ENCODE measurements around the gene KIF1B.

Gene KIF1B, protein sequence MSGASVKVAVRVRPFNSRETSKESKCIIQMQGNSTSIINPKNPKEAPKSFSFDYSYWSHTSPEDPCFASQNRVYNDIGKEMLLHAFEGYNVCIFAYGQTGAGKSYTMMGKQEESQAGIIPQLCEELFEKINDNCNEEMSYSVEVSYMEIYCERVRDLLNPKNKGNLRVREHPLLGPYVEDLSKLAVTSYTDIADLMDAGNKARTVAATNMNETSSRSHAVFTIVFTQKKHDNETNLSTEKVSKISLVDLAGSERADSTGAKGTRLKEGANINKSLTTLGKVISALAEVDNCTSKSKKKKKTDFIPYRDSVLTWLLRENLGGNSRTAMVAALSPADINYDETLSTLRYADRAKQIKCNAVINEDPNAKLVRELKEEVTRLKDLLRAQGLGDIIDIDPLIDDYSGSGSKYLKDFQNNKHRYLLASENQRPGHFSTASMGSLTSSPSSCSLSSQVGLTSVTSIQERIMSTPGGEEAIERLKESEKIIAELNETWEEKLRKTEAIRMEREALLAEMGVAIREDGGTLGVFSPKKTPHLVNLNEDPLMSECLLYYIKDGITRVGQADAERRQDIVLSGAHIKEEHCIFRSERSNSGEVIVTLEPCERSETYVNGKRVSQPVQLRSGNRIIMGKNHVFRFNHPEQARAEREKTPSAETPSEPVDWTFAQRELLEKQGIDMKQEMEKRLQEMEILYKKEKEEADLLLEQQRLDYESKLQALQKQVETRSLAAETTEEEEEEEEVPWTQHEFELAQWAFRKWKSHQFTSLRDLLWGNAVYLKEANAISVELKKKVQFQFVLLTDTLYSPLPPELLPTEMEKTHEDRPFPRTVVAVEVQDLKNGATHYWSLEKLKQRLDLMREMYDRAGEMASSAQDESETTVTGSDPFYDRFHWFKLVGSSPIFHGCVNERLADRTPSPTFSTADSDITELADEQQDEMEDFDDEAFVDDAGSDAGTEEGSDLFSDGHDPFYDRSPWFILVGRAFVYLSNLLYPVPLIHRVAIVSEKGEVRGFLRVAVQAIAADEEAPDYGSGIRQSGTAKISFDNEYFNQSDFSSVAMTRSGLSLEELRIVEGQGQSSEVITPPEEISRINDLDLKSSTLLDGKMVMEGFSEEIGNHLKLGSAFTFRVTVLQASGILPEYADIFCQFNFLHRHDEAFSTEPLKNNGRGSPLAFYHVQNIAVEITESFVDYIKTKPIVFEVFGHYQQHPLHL (N-terminal part only)

DNA sequence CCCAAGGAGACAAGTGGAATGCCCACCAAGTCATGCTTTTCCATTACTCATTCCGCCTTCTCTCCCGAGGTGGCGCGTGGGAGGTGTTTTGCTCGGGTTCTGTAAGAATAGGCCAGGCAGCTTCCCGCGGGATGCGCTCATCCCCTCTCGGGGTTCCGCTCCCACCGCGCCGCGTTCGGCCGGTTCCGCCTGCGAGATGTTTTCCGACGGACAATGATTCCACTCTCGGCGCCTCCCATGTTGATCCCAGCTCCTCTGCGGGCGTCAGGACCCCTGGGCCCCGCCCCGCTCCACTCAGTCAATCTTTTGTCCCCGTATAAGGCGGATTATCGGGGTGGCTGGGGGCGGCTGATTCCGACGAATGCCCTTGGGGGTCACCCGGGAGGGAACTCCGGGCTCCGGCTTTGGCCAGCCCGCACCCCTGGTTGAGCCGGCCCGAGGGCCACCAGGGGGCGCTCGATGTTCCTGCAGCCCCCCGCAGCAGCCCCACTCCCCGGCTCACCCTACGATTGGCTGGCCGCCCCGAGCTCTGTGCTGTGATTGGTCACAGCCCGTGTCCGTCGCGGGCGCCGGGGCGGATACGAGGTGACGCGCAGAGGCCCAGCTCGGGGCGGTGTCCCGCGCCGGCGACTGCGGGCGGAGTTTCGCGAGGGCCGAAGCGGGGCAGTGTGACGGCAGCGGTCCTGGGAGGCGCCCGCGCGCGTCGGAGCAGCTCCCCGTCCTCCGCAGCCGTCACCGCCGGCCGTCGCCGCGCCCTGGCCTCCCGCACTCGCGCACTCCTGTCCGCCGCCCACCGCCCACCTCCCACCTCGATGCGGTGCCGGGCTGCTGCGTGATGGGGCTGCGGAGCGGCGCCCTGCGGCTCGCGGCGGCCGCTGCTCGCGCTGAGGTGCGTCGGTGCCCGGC is at the start of gene KIF1B:
Gene KIF1B, plus strand, starts transcription at position 666 of the 906 bp plus-strand sequence. CDS start 21,759 bp downstream, outside the sequence.
- peak; percentile 97 for DNase-seq (ENCODE audit: low spot score)

DNA sequence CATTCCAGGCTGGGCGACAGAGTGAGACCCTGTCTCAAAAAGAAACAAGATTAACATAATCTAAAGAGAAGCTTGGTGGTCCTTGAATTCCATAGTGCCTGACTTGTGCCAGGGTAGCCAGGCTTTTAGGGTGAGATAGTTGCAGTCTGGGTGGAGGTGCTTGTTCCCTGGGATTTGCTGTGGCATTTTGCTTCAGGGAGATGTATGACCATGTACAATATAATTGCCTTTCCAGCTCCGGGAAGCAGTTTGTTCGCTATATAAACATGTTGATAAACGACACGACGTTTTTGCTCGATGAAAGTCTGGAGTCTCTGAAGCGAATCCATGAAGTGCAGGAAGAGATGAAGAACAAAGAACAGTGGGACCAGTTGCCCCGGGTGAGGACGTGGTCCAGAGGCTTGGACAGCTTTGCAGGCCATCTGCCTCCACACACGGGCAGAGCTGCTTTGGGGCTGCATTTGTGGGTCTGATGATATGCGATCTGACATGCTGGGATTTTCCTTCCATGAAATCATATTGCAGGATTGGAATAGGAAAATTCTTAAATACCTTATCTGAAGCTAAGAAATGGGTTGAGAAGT is 49.4 kb upstream of the KIF1B start:
- DNase-seq (ENCODE audit: low spot score) = peak; percentile 81

DNA sequence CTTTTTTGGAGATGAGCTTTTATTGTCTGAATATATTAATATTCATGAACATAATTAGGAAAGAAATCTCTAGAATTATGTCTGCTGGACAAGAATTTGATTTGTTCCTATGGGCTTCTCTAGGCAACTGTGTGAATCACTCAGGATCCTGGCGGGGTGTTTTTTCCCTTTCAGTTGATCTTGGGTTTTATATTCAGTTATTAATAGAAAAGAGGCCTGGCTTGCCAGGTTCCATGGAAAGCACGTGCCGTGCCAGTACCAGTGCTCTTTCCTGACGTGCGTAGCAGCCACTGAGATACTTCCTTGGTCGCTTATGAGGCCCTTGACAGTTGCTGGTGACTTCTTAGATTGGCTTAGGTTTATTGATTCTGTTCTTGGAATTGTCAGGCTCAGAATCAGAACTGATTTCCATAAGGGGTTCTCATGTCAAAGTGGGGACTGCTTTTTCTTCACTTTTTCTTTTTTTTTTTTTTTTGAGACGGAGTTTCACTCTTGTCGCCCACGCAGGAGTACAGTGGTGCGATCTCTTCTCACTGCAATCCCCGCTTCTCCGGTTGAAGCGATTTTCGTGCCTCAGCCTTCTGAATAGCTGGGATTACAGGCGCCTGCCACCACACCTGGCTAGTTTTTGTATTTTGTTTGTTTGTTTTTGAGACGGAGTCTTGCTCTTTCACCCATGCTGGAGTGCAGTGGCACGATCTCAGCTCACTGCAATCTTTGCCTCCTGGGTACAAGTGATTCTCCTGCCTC is 48.7 kb upstream of the KIF1B start:
- peak; percentile 39 for DNase-seq (ENCODE audit: low spot score)

DNA sequence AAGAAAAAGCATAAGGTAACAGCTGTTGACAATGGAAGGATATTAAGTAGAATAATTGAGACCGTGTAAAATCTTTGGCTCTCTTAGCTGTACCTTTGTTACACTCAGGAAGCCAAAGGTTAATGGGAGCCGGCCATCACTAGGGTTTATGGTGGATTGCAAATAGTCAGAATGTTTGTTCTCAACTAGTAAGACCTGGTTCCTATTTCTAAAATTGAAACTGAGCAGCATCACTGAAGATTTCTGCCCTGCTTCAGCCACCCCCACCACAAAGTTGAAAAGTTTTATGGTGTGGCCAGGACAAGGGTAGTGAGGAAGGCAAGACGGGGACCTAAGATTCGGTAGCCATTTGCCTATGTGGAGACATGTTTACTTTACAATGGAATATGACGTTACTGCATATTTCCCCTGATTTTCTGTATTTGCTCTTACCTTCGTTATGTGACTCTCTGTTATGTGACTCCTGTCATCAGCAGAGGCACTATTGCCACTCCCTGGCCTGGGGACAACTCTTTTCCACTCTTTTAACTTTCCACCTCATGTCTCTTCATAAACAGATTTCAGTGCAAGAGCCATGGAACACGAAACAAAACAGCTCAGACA is 41.4 kb upstream of the KIF1B start:
- DNase-seq (ENCODE audit: low spot score) = no peak

DNA sequence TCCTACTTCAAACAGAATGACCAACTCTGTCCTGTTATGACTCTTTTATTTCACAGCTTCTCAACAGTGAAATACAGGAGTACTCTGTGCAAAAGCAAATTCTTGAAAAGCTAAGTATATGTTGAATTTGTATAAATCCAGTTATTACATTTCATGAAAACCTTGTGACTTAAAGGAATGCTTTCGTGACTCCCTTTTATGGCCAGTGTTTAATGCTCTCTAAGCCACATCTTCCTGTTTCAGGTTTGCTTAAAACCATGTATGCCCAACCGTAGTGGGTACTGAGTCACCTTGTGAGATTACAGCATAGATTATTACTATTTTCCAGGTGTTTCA is 40.2 kb upstream of the KIF1B start:
- DNase-seq (ENCODE audit: low spot score) = no peak

DNA sequence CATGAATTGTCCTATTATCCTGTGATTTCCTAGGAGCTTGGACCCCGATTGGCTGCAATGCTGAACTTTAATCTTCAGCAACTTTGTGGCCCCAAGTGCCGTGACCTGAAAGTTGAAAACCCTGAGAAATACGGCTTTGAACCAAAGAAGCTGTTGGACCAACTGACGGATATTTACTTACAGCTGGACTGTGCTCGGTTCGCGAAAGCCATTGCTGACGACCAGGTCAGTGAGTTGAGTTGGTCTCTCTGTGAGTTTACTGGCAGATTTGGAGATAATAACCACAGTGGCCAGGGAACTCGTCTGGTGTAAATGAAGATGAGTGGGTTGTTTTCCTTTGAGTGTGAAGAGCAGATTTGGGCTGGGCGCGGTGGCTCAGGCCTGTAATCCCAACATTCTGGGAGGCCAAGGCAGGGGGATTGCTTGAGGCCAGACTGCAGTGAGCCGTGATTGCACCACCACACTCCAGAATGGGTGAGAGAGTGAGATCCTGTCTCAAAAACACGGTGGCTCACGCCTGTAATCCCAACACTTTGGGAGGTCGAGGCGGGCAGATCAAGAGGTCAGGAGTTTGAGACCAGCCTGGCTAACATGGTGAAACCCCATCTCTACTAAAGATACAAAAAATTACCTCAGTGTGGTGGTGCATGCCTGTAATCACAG is 39.1 kb upstream of the KIF1B start:
- DNase-seq (ENCODE audit: low spot score) = no peak

DNA sequence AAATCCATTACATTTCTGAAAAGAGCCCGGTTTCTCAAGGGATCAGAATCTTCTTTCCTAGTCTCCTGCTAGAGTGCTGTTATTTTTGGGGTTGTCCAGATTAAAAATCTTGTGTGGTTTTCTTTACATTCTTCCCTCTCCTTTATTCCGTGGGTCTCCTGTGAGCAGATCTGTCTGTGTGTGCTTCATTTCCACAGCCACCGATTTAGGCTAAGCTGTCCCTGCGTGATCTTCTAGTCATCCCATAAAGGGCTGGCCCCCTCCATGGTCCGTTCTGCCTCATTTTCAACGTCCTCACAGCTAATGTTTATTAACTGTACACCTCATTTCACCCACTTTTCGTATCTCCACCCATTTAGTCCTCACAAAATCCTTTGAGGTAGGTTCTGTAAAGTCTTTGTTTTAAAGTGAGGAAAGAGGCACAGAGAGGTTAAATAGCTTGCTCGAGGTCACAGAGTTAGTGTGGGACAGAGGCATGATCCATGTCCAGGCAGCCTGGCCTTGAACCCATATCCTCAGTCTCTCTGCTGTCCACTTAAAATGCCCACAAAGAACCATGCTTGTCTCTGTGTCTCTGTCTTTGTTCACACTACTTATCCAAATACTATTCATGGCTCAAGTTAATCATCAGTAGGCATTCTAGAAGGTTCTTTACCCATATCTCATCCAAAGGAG is 38.2 kb upstream of the KIF1B start:
- DNase-seq (ENCODE audit: low spot score) = no peak

DNA sequence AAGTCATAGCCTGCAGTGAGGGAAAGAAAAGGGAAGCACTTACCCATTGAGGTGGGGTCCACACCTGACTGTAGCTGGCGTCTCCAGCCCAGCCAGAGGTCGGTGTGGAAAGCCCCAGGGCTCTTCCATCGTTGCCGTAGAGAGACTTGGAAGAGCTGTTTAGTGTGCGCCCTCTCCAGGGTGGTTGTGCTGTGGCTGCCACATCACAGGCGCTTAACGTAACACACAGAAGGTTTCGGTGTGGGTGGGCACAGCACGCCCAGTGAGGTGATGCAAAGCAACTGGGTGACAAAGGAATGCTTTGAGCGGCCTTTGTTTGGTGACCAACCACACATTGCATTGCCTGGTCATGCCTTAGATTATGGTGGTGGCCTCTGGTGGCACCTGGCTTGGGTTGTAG is 36.8 kb upstream of the KIF1B start:
- DNase-seq (ENCODE audit: low spot score) = no peak

DNA sequence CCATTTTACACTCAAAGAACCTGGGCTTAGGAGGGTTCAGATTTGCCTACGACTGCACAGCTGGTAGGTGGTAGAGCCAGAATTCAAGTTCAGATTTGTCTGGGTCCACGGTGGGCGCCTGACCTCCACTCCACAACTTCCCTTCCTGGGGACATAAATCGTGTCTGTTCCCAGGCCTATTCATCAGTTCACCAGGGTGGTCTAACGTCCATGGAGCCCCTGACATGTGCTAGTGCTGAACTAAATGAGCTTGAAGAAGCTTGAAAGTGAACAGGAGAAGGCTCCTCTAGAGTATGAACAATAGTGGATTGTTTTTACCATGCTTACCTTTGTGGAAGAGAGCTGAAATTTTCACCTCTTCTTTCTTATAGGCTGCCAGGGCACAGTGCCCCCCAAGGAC is 32.5 kb upstream of the KIF1B start:
- no peak for DNase-seq (ENCODE audit: low spot score)

DNA sequence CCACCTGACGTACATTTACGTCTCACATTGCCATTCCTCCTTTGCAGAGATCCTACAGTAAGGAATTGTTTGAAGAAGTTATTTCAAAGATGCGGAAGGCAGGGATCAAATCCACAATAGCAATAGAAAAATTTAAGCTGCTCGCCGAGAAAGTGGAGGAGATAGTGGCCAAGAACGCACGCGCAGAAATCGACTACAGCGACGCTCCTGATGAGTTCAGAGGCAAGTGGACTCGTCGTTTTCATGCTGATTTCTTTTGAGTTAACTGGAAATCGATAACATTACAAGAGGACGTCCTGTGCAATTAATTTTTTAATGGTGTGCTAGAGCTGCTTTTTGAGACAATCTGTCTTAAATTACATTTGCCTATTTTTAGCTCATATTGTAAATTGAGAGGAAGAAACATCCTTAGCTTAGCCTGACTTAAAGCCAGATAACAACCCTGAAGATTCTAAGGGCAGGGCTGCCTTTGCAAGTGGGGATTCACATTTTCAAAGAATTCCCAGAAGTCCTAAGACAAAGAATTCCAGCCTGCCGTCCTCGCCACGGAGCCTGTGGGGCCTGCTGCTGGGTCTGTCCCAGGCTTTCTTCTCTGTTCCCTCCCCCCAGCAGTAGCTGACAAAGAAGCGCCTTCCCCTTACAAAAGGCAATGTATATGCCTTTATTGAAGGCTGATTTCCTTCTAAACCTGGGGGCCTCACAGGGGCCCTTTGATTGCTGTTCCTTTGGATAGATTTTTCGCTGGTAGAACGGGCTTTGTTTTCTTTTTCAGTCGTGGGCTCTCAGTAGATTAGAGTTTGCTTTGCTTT is 31.6 kb upstream of the KIF1B start:
- no peak for DNase-seq (ENCODE audit: low spot score)

DNA sequence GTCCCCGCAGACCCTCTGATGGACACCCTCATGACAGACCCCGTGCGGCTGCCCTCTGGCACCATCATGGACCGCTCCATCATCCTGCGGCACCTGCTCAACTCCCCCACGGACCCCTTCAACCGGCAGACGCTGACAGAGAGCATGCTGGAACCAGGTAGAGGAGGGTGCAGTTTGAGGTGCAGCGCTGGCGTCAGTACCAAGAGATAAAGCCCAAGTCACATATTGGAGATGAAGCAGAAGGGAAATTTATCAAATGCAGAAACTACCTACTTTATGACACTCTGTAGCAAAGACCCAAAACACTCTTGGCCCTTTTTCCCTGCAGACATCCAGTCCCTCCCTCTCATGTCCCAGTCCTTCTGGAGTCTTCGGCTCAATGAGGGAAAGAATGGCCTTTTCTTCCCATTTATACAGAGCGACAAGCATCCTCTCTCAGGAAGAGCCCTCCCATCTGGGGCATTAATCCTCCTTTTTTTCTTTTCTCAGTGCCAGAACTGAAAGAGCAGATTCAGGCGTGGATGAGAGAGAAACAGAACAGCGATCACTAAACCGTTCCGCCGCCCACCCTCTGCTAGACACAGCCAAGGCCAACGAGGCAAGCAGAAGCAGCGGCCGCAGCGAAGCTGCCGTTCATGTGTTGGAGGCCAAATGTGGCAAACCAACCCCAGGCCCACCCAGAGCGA is 30.8 kb upstream of the KIF1B start:
- peak; percentile 92 for DNase-seq (ENCODE audit: low spot score)

DNA sequence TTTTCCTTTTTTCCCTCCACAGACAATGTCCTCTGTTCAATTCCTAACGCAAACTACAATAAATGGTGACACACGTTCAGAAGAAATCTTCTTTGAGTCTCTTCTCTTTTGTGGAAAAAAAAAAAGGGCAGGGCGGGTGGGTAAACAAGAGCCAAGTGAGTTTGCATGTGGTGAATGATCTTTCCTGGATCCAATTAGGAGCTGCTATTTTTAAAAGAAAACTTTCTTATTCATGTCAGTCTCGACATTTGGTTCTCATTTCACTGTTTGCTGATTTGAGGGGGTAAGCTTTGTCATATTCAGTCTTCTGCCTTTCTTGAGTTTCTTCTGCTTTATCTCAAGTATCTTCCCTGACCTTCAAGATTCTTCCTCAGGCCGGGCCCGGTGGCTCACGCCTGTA is 29.2 kb upstream of the KIF1B start:
- no peak for DNase-seq (ENCODE audit: low spot score)

DNA sequence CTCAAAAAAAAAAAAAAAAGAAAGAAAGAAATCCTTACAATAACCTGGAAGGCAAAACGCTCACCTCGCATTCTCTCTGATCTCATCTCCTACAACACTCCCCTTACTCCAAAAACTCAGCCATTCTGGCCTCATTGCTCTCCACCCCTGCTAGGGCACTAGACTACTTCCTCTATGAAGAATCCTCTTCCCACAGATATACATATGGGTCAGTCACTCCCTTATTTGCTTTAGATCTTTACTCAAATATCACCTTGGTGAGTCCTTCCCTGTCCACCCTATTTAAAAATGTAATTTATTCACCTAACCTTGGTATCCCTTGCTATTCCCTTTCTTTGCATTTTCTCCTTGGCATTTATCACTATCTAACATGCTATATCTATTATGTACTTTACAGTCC is 24.6 kb upstream of the KIF1B start:
- no peak for DNase-seq (ENCODE audit: low spot score)

DNA sequence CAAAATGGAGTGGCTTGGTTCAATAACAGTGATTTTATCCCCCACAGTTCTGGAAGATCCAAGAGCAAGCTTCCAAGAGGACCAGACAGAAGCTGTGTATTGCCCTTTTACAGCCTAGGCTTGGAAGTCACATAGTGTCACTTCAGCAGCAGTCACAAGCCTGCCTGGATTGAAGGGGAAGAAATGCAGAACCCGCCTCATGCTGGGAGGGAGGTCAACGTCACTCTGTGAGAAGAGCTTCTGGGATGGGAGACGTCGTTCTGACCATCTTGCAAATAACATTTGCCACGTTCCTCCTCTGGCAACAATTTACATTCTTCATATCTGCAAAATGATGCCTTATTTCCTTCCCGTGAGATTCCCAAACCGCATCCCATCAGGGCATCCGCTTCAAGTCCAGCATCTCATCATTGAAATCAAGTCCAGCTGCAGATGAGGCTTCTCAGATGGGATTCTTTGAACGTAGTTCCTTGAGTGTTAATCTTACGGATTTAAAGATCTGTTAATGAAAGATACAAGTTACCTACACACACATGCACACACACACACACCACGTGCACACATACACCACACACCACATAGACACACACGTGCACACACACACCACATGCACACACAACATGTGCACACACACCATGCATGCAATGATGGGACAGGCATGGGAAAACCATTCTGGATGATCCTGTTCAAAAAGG is 23.9 kb upstream of the KIF1B start:
- no peak for DNase-seq (ENCODE audit: low spot score)

DNA sequence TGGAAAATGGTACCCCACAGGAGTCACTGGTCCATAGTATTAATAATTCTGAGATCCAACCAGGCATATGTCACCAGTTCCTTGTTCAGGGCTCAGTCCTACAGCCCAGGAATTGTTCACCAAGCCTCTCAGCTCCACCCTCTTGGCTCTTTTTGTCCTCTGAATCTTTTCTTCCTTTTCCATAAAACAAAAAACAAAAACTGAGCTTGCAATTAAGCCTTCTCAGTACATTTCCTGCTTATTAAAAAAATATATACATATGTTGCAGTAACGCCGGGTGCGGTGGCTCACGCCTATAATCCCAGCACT is 23.4 kb upstream of the KIF1B start:
- DNase-seq (ENCODE audit: low spot score) = no peak

DNA sequence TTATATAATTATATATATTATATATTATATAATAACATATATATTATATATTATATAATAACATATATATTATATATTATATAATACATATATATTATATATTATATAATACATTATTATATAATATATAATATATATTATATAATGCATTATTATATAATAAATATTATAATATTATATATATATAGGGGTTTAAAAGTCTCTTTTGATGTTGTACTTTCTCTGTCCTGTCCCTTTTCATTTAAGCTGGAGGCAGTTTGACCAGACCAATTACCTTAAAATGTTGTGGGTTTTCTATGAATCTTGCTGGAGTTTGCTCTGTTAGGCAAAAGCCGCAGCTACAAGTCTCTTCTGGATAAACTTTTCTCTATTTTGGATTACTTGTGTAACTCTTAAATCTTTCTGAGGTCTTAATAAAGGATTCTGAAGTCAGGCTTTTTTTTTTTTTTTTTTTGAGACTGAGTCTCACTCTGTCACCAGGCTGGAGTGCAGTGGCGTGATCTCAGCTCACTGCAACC is 22.2 kb upstream of the KIF1B start:
- DNase-seq (ENCODE audit: low spot score) = no peak

DNA sequence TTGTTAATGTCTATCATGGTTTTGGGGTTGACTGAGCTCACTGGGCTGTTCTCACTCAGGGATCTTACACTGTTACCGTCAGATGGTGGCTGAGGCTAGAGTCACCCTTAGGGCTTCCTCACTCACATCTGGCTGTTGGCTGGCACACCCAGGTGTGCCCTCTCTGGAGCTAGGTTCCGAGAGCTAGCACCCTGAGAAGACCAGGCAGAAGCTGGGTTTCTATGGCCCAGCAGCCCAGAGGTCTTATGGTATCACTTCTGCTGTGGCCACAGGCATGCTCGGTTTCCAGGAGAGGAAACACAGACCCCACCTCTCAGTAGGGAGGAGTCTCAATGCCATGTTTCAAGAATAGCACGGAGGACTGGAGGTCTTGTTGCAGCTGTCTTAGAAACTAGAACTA is 20.7 kb upstream of the KIF1B start:
- no peak for DNase-seq (ENCODE audit: low spot score)

Measured in pons (tissue), 1 donor.